Tibial nerve (tissue), 4 donors: ENCODE data around the gene PAK3. TPM values are rescaled to one million over a fixed set of nuclear protein-coding genes. Genes with fewer than 3 reads are reported as not detected.

Source experiments
- DNase-seq, 2 donors: peaks; one replicate each; pipeline ENCODE4 v3.0.0-alpha.2; 2019; ENCODE audit warnings: low spot score in 2 of 2
- H3K27ac ChIP-seq, 4 donors: fragments of 200-600 bp; sonication (generic) in 3 of 4; one replicate each; pipeline ENCODE4 v1.5.1; 2017 to 2019; ENCODE audit warnings: mild to moderate bottlenecking in 1 of 4
- H3K27me3 ChIP-seq, 2 donors: fragments of 200-600 bp; sonication (generic) in 1 of 2; one replicate each; pipeline versions ENCODE4 v1.5.1 to v1.6.0; 2017 to 2019
- H3K36me3 ChIP-seq, 3 donors: fragments of 200-600 bp; sonication (generic); one replicate each; pipeline ENCODE4 v1.5.1; 2018 to 2019
- H3K4me1 ChIP-seq, 4 donors: fragments of 200-600 bp; sonication (generic) in 3 of 4; one replicate each; pipeline ENCODE4 v1.5.1; 2017 to 2019
- H3K4me3 ChIP-seq, 4 donors: fragments of 200-600 bp; sonication (generic) in 3 of 4; one replicate each; pipeline ENCODE4 v1.5.1; 2017 to 2019; ENCODE audit warnings: mild to moderate bottlenecking in 1 of 4, moderate library complexity in 1 of 4
- H3K9me3 ChIP-seq, 4 donors: fragments of 200-600 bp; sonication (generic) in 3 of 4; one replicate each; pipeline ENCODE4 v1.5.1; 2017 to 2019
- EP300 ChIP-seq, 2 donors: sonication (generic); formaldehyde crosslinking; IDR thresholded peaks; one replicate each; pipeline ENCODE4 v1.6.1; 2017; ENCODE audit warnings: antibody characterized with exemption in 2 of 2, mild to moderate bottlenecking in 1 of 2
- POLR2A ChIP-seq, 2 donors: fragments of 450-650 bp; IDR thresholded peaks; one replicate each; pipeline ENCODE4 v1.6.1; 2017; ENCODE audit warnings: antibody characterized with exemption in 2 of 2, mild to moderate bottlenecking in 2 of 2, moderate library complexity in 2 of 2
- WGBS, 2 donors: methylation state at CpG; one replicate each; pipeline ENCODE4 v1.1.5; 2018; 5-methylcytosine and 5-hydroxymethylcytosine counted together
- small RNA-seq: library from RNA; depleted of rRNA; stranded (forward); fragments of <200 nt; gene quantifications from one replicate; pipeline ENCODE3, GENCODE V24; 2016
- total RNA-seq, 4 donors: library from RNA; depleted of rRNA; stranded (reverse); fragments of >200 nt; gene quantifications; one replicate each; pipeline ENCODE4 v1.1.0, GENCODE V29; 2016
- TF ChIP-seq, protein P1 (sequence below), 5 experiments: fragments of 200-600 bp in 3 of 5; fragments of 450-650 bp in 2 of 5; sonication (generic) in 3 of 5; IDR thresholded peaks; one replicate each; pipeline ENCODE4 v1.5.1; 2016 to 2019; ENCODE audit warnings: antibody characterized with exemption in 5 of 5, mild to moderate bottlenecking in 3 of 5, moderate library complexity in 2 of 5

The PAK3 gene
- total RNA-seq, 4 donors from 2014 or later: 24.9 to 43.0 (median 27.7) TPM

DNA sequence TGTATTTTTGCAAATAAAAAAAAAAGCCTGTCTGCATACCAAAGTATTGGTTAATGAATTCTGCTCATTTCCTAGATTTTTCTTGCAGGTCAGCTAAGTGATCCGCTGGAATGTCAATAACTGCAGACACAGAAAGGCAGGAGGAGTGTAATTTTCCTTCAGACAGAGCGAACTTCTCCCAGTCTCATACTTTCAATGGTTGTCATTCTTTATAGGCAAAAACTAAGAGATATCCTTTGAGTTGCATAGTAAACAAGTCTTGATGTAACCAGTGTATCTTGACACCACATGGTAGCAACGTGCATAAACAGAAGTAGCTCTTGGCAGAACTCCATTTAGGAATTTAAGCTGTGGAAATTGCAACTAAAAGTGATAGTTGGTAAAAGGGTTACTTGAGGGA is 166.1 kb downstream of the PAK3 start:
- H3K27ac ChIP-seq: no peak overlapping the region
- H3K36me3 ChIP-seq: no peaks in the 10 kb centered on the region
- no peaks in the 10 kb centered on the region for H3K4me1 ChIP-seq
- no peak for TF ChIP-seq EP300 (IDR thresholded peaks at IDR 0.05)
- TF ChIP-seq POLR2A (IDR thresholded peaks at IDR 0.05): no peak
- TF ChIP-seq, protein P1, sequence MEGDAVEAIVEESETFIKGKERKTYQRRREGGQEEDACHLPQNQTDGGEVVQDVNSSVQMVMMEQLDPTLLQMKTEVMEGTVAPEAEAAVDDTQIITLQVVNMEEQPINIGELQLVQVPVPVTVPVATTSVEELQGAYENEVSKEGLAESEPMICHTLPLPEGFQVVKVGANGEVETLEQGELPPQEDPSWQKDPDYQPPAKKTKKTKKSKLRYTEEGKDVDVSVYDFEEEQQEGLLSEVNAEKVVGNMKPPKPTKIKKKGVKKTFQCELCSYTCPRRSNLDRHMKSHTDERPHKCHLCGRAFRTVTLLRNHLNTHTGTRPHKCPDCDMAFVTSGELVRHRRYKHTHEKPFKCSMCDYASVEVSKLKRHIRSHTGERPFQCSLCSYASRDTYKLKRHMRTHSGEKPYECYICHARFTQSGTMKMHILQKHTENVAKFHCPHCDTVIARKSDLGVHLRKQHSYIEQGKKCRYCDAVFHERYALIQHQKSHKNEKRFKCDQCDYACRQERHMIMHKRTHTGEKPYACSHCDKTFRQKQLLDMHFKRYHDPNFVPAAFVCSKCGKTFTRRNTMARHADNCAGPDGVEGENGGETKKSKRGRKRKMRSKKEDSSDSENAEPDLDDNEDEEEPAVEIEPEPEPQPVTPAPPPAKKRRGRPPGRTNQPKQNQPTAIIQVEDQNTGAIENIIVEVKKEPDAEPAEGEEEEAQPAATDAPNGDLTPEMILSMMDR (IDR thresholded peaks at IDR 0.05): no peak
- DNase-seq: no peak
- no peak overlapping the region for H3K4me3 ChIP-seq
- H3K9me3 ChIP-seq: no peaks in the 10 kb centered on the region
- peaks cover 0 to 46% of the 10 kb centered on the region in 2 donors for H3K27me3 ChIP-seq
- whole genome bisulfite sequencing, 2 donors: 27 to 40% methylated on average over 3 of the region's 3 CpGs

DNA sequence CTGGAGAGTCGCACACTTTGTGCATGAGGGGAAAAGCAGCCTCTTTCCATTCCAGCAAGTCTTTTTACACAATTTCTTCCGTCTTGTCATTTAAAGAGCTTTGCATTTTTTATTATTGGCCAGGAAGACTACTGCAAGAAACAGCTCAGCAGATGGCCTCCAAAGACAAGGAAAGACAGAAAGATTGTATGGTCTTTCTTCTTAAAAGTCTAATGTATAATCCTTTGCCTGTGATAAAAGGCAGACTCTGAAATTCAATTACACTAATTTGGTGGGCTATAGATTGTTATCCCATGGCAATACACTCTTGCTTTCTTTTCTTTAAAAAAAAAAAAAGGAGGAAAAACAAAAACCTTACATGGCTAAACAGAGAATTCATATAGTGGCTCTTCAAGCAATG is 168.4 kb downstream of the PAK3 start:
- no peak overlapping the region for H3K27ac ChIP-seq
- TF ChIP-seq EP300 (IDR thresholded peaks at IDR 0.05) (no peak), POLR2A (IDR thresholded peaks at IDR 0.05) (no peak)
- TF ChIP-seq, protein P1 (IDR thresholded peaks at IDR 0.05): no peak
- WGBS, 2 donors: 60 to 74% methylated on average over 2 of the region's 2 CpGs
- no peak for DNase-seq
- no peaks in the 10 kb centered on the region for H3K4me1 ChIP-seq
- H3K4me3 ChIP-seq: no peak overlapping the region
- H3K9me3 ChIP-seq: no peaks in the 10 kb centered on the region
- no peaks in the 10 kb centered on the region for H3K36me3 ChIP-seq
- peaks cover 0 to 67% of the 10 kb centered on the region in 2 donors for H3K27me3 ChIP-seq

DNA sequence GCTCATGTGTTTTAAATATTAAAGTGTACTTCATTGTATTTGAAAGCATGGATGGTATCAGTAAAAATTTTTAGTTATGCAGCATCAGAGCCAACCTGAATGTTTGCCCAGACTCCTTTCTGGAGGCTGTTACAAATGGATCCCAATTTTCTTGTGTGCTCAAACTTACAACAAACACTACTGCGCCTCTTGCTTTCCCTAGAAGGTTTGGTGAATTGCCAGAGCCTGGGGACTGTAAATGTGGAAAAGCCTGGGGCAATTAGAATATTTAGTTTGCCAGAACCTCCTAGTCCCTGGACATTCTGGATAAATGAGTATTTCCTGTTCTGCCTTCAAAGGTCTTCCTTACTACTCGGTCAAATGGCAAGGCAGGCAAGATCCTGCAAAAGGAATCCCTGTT is 169.5 kb downstream of the PAK3 start:
- 61 to 65% methylated on average over 2 of the region's 2 CpGs for WGBS, 2 donors

DNA sequence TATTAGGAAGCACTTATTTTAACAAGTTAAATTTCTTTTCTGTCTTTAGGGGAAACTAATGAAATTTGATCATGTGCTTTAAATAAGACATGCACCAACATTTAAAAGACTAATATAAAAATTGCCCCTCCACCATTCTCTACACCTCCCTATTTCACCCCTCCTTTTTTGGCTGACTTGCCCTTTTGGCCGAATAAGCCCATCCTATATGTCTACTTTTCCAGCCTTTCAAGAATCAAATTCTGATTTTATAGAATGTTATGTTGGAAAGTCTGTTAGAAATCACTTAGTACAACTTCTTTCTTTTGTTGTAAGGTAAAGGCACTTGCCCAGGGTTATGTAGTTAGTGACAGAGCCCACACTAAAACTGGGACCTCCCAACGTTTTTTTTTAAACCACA is 172.5 kb downstream of the PAK3 start:
- peaks cover 0 to 64% of the 10 kb centered on the region in 2 donors for H3K27me3 ChIP-seq
- no peak overlapping the region for H3K4me3 ChIP-seq
- H3K36me3 ChIP-seq: no peaks in the 10 kb centered on the region
- no peaks in the 10 kb centered on the region for H3K9me3 ChIP-seq
- whole genome bisulfite sequencing, 2 donors: 29 to 33% methylated on average over 2 of the region's 2 CpGs
- no peak overlapping the region for H3K27ac ChIP-seq
- no peak for TF ChIP-seq EP300 (IDR thresholded peaks at IDR 0.05)
- TF ChIP-seq, protein P1 (IDR thresholded peaks at IDR 0.05): no peak
- no peak for TF ChIP-seq POLR2A (IDR thresholded peaks at IDR 0.05)
- no peaks in the 10 kb centered on the region for H3K4me1 ChIP-seq
- DNase-seq: no peak

More for the DNA sequence above, 169.5 kb downstream of the PAK3 start:
- Histone ChIP-seq H3K27me3 (peaks cover 0 to 71% of the 10 kb centered on the region in 2 donors), H3K4me1 (no peaks in the 10 kb centered on the region), H3K9me3 (no peaks in the 10 kb centered on the region), H3K4me3 (no peak overlapping the region), H3K36me3 (no peaks in the 10 kb centered on the region), H3K27ac (no peak overlapping the region)
- no peak for DNase-seq
- TF ChIP-seq EP300 (IDR thresholded peaks at IDR 0.05): no peak
- TF ChIP-seq, protein P1 (IDR thresholded peaks at IDR 0.05): no peak
- no peak for TF ChIP-seq POLR2A (IDR thresholded peaks at IDR 0.05)

DNA sequence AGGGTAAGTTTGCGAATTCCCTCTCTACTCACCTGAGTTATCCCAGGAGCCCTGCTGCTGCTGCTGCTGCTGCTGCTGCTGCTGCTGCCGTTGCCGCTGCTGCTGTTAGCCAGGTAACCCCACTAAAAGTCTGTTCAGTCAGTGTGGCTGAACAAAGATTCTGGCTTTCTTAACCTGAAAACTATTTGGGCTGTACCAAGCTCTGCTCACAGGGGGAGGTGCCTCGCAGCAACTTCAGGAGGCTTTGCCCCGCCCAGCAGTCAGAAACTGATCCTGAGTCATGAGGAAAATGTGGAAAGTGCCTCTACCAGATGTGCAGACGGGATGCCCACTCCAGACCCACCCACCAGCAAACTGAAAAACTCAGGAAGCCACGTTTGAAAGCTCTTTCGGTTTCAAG is 174.3 kb downstream of the PAK3 start, which contains the start of gene CAPN6:
CAPN6 (minus strand) TSS at position 145 of the 400 bp plus-strand sequence. CDS start 6,547 bp downstream, outside the sequence.
- Histone ChIP-seq H3K27ac (no peak within 1 kb of the TSS), H3K27me3 (peaks cover 0 to 62% of the 10 kb centered on the region in 2 donors), H3K4me3 (peak within 1 kb of the TSS in 1 of 4 donors; percentile 17), H3K36me3 (no peaks in the 10 kb centered on the region), H3K4me1 (no peaks in the 10 kb centered on the region), H3K9me3 (no peaks in the 10 kb centered on the region)
- WGBS, 2 donors: 25 to 27% methylated on average over 7 to 8 of the region's 8 CpGs
- DNase-seq: no peak
- no peak for TF ChIP-seq POLR2A (IDR thresholded peaks at IDR 0.05)

Small RNA genes within 50 kb of the gene (small RNA-seq; reads per million reads assigned to genes)
- not detected for gene FCF1P4

Other genes with a start within 250 kb of the PAK3 start
- 1 to 10 TPM in 2 of 4 donors, under 1 TPM in 2; 0.60 to 2.2 (median 1.1) TPM for gene CAPN6, start 174.3 kb downstream of the PAK3 start, total RNA-seq